Neuron (in vitro differentiated cells): ENCODE results near the gene CYP4F3.
"Not testable (repeated sequence)": the region's sequence is repeated elsewhere in the genome, so short reads cannot be mapped to it uniquely, and the experiment has no call there.

ENCODE experiments used
- H2AFZ ChIP-seq: one replicate; pipeline ENCODE4 v1.6.1; 2013; ENCODE audit warnings: low read depth, mild to moderate bottlenecking, inconsistent platforms, low read length, moderate library complexity
- H3K27me3 ChIP-seq: one replicate; pipeline ENCODE4 v1.6.1; 2013; ENCODE audit warnings: low read length; ENCODE audit not compliant: insufficient read depth
- H3K36me3 ChIP-seq: one replicate; pipeline ENCODE4 v1.6.1; 2013; ENCODE audit warnings: low read length; ENCODE audit not compliant: insufficient read depth
- H3K4me1 ChIP-seq: one replicate; pipeline ENCODE4 v1.6.1; 2013; ENCODE audit warnings: low read length; ENCODE audit not compliant: insufficient read depth
- H3K4me3 ChIP-seq: 2 replicates; pipeline ENCODE4 v1.5.1; 2013; ENCODE audit warnings: mild to moderate bottlenecking, low read length, moderate library complexity
- H3K9me3 ChIP-seq: one replicate; pipeline ENCODE4 v1.6.1; 2013; ENCODE audit warnings: low read length

The CYP4F3 gene

DNA sequence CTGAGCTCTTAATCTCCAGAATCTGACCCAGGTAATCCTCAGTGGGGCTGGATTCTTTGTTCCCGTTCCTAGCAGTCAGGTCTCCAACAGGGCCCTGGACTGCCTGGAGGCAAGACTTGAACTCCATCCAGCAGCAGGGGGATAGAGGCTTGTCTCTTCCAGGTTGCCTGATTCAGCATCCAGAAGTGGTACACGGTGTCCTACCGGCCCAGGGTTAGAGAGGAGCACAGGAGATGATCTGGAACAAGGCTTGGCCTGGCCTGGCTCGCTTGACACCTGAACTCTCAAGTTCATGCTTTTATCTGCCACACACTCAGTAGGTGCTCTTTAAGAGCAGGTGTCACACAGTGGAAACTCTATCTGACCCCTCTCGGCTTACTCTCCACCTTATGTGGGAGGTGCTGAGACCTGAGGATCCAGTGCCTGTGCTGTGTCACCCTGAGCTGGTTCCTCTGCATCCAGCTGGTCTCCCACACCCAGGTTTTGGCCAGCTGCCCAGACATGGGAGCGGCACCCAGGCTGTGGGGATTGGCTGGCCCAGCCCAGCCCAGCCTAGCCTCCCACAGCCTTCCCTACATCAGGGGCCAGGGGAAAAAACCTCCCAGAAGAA is at the start of gene CYP4F3:
CYP4F3 (plus strand) TSS at position 604 of the 610 bp plus-strand sequence. CDS start 519 bp downstream, outside the sequence.
- H3K4me3 ChIP-seq = no peak within 1 kb of the TSS
- H3K4me1 ChIP-seq = no peaks in the 10 kb centered on the region
- no peaks in the 10 kb centered on the region for H3K27me3 ChIP-seq
- H3K36me3 ChIP-seq = no peaks in the 10 kb centered on the region
- no peaks in the 10 kb centered on the region for H3K9me3 ChIP-seq
- H2AFZ ChIP-seq = no peak within 1 kb of the TSS

- no peaks in the 10 kb centered on the region for H3K36me3 ChIP-seq
- no peaks in the 10 kb centered on the region for H3K4me1 ChIP-seq
- H3K27me3 ChIP-seq = no peaks in the 10 kb centered on the region
- H2AFZ ChIP-seq = no peak overlapping the region
- no peaks in the 10 kb centered on the region for H3K9me3 ChIP-seq
- no peak overlapping the region for H3K4me3 ChIP-seq
Observed at GRCh38 chr19:15591796-15592195, 48.9 kb upstream of the CYP4F3 start.

GRCh38 chr19:15592506-15592905 is 48.2 kb upstream of the CYP4F3 start:
- not testable (repeated sequence) for H3K4me3 ChIP-seq, H3K9me3 ChIP-seq, H3K27me3 ChIP-seq, H3K4me1 ChIP-seq, H2AFZ ChIP-seq, H3K36me3 ChIP-seq

GRCh38 chr19:15593766-15594165 is 46.9 kb upstream of the CYP4F3 start:
- H3K4me3 ChIP-seq, H2AFZ ChIP-seq, H3K36me3 ChIP-seq: not testable (repeated sequence)

GRCh38 chr19:15595069-15595468 is 45.6 kb upstream of the CYP4F3 start:
- no peaks in the 10 kb centered on the region for H3K27me3 ChIP-seq
- no peaks in the 10 kb centered on the region for H3K4me1 ChIP-seq
- no peaks in the 10 kb centered on the region for H3K36me3 ChIP-seq
- H2AFZ ChIP-seq = no peak overlapping the region
- no peak overlapping the region for H3K4me3 ChIP-seq
- H3K9me3 ChIP-seq = no peaks in the 10 kb centered on the region

More at GRCh38 chr19:15593766-15594165, 46.9 kb upstream of the CYP4F3 start:
- not testable (repeated sequence) for H3K4me1 ChIP-seq, H3K9me3 ChIP-seq, H3K27me3 ChIP-seq

DNA sequence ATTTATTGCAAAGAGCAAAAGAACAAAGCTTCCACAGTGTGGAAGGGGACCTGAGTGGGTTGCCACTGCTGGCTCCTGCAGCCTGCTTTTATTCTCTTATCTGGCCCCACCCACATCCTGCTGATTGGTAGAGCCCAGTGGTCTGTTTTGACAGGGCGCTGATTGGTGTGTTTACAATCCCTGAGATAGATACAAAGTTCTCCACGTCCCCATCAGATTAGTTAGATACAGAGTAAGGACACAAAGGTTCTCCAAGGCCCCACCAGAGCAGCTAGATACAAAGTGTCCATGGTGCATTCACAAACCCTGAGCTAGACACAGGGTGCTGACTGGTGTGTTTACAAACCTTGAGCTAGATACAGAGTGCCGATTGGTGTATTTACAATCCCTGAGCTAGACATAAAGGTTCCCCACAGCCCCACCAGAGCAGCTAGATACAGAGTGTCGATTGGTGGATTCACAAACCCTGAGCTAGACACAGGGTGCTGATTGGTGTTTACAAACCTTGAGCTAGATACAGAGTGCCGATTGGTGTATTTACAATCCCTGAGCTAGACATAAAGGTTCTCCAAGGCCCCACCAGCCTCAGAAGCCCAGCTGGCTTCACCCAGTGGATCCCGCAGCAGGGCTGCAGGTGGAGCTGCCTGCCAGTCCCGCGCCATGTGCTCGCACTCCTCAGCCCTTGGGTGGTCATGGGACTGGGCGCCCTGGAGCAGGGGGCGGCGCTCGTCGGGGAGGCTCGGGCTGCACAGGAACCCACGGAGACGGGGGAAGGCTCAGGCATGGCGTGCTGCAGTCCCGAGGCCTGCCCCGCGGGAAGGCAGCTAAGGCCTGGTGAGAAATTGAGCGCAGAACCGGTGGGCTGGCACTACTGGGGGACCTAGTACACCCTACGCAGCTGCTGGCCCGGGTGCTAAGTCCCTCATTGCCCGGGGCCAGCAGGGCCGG is 32.4 kb upstream of the CYP4F3 start:
- not testable (repeated sequence) for H2AFZ ChIP-seq, H3K9me3 ChIP-seq, H3K36me3 ChIP-seq

GRCh38 chr19:15609261-15609660 is 31.4 kb upstream of the CYP4F3 start:
- H3K9me3 ChIP-seq = no peaks in the 10 kb centered on the region
- no peaks in the 10 kb centered on the region for H3K27me3 ChIP-seq
- no peaks in the 10 kb centered on the region for H3K4me1 ChIP-seq
- no peaks in the 10 kb centered on the region for H3K36me3 ChIP-seq
- H2AFZ ChIP-seq = no peak overlapping the region
- H3K4me3 ChIP-seq = no peak overlapping the region

More for the DNA sequence above, 32.4 kb upstream of the CYP4F3 start:
- H3K4me3 ChIP-seq, H3K27me3 ChIP-seq, H3K4me1 ChIP-seq: not testable (repeated sequence)

GRCh38 chr19:15612342-15612741 is 28.4 kb upstream of the CYP4F3 start:
- Histone ChIP-seq H3K4me1 (no peaks in the 10 kb centered on the region), H3K36me3 (no peaks in the 10 kb centered on the region), H3K4me3 (no peak overlapping the region), H3K9me3 (no peaks in the 10 kb centered on the region), H3K27me3 (no peaks in the 10 kb centered on the region), H2AFZ (no peak overlapping the region)

GRCh38 chr19:15613338-15613737 is 27.4 kb upstream of the CYP4F3 start:
- no peaks in the 10 kb centered on the region for H3K36me3 ChIP-seq
- H2AFZ ChIP-seq = no peak overlapping the region
- no peaks in the 10 kb centered on the region for H3K27me3 ChIP-seq
- H3K4me1 ChIP-seq = no peaks in the 10 kb centered on the region
- no peaks in the 10 kb centered on the region for H3K9me3 ChIP-seq
- no peak overlapping the region for H3K4me3 ChIP-seq

DNA sequence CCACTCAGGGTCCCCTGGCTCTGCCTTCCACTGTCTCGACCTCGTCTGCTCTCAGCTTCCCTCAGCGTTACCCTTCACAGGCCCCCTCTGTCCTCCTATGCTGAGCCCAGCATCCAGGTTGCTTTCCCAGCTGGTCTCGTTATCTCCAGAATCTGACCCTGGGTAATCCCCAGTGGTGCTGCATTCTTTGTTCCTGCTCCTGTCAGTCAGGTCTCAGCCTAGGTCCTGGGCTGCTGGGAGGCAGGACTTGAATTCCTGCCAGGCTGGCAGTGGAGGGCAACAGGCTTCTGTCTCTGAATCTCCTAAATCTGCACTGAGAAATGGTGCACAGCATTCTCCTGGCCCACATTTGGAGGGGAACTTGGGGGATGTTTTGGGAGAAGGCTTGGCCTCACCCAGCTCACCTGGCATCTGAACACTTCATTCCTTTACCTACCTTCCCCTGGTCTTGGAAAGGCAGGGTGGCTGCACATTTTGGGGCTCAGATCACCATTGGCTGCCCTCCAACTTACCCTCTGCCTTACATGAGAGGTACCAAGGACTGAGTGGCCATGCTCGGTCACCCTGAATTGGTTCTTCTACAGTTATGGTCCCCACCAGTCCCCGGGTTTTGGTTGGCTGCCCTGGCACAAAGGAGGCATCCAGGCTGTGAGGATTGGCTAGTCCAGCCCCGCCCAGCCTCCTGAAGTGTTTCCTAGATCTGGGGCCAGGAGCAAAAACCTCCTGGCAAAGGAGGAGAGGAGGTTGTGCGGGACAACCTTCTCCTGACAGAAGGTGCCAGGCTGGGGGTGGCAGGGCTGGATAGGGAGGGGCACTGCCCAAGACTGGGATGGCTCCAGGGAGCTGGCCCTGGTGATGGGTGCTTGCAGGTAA is 26.0 kb upstream of the CYP4F3 start, which contains the start of gene CYP4F8:
CYP4F8 (plus strand) TSS at position 712 of the 873 bp plus-strand sequence. CDS start 399 bp downstream, outside the sequence.
- H3K36me3 ChIP-seq = no peaks in the 10 kb centered on the region
- no peaks in the 10 kb centered on the region for H3K4me1 ChIP-seq
- no peak within 1 kb of the TSS for H2AFZ ChIP-seq
- H3K4me3 ChIP-seq = no peak within 1 kb of the TSS
- H3K27me3 ChIP-seq = no peaks in the 10 kb centered on the region
- no peaks in the 10 kb centered on the region for H3K9me3 ChIP-seq

- no peaks in the 10 kb centered on the region for H3K4me1 ChIP-seq
- no peaks in the 10 kb centered on the region for H3K36me3 ChIP-seq
- no peak overlapping the region for H2AFZ ChIP-seq
- H3K27me3 ChIP-seq = no peaks in the 10 kb centered on the region
- H3K9me3 ChIP-seq = no peaks in the 10 kb centered on the region
- H3K4me3 ChIP-seq = no peak overlapping the region
Observed at GRCh38 chr19:15615526-15615925, 25.2 kb upstream of the CYP4F3 start.

- no peaks in the 10 kb centered on the region for H3K36me3 ChIP-seq
- no peaks in the 10 kb centered on the region for H3K4me1 ChIP-seq
- H3K27me3 ChIP-seq = no peaks in the 10 kb centered on the region
- no peak overlapping the region for H2AFZ ChIP-seq
- H3K4me3 ChIP-seq = no peak overlapping the region
- no peaks in the 10 kb centered on the region for H3K9me3 ChIP-seq
Observed at GRCh38 chr19:15616183-15616582, 24.5 kb upstream of the CYP4F3 start.
